Measurements from ENCODE around the gene TIGAR. TPM values are rescaled to one million over a fixed set of nuclear protein-coding genes. Genes with fewer than 3 reads are reported as not detected.

The TIGAR gene
- total and polyA plus RNA-seq, 2 experiments from 2014 or later = 9.3 to 23.6 TPM

DNA sequence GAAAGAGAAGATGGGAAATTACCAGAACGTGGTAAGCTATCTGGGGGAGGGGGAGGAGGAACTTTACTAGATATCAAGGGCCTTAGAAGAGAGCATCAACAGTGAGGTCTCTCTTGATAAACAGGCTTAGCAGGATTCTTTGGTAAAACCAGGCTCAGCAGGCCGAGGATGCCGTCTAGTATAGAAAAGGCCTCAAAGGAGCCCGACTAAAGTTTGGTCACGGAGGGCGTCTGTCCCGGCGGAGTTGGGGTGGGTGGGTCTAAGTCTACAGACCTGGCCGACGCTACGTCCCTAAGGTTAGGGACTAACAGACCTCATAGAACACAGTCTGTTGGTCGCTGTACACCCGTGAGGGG lies 538 bp upstream of the TIGAR start:
- Histone ChIP-seq H3K27me3 (replicated peaks; ENCODE audit: insufficient read depth) (no peaks in the 10 kb centered on the region), H3K27ac (peak overlapping the region; percentile 17; the same call in 1 of the 2 replicates), H3K9me2 (ENCODE audit: insufficient read depth) (no peaks in the 10 kb centered on the region), H3K4me2 (ENCODE audit: unreplicated experiment) (peak overlapping the region; percentile 41), H3K9me3 (ENCODE audit: low read depth) (no peaks in the 10 kb centered on the region), H3K36me3 (ENCODE audit: low read depth) (no peaks in the 10 kb centered on the region), H3K79me2 (ENCODE audit: insufficient read depth) (peaks cover 40% of the 10 kb centered on the region), H2AFZ (peak overlapping the region; percentile 96), H3K9ac (peak overlapping the region; percentile 63), H3K4me1 (ENCODE audit: insufficient read depth) (peaks cover 11% of the 10 kb centered on the region), H3F3A (ENCODE audit: insufficient read depth) (0 out of 2 replicates have a peak, but pooled peaks cover 3% of the 10 kb centered on the region), H3K4me3 (peak overlapping the region; percentile 89), H4K20me1 (ENCODE audit: insufficient read depth) (no peaks in the 10 kb centered on the region)
- DNase-seq = no peak
- 2 to 3% methylated on average over 11 to 13 of the region's 13 CpGs for WGBS, 2 experiments (ENCODE audit: low coverage in 1 of 2, low lambda C conversion rate in 2 of 2, missing lambda C conversion rate in 2 of 2)
- no peak for TF ChIP-seq EZH2phosphoT487 (IDR thresholded peaks at IDR 0.05; ENCODE audit: insufficient read depth, low read depth)
- no peak for TF ChIP-seq EZH2 (IDR thresholded peaks at IDR 0.05; ENCODE audit: insufficient read depth, poor library complexity, severe bottlenecking)
- in situ Hi-C loops (cut with MboI) = no loop called here

DNA sequence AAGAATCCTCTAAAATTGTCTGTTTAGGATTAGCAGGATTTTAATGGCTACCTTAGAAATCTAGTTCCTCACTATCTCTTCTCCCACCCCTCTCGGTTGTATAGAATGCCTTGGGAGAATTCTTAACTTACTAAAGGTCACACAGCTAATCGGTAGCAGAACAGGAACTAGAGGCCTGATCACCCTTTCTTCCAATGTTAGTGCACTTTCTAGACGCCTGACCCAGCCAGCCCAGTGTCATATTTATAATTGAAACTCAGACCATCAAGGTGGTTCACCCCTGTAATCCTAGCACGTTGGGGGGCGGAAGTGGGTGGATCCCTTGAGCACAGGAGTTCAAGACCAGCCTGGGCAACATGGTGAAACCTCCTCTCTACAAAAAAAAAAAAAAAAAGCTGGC lies 1.7 kb downstream of the TIGAR start:
- Histone ChIP-seq H2AFZ (no peak overlapping the region), H3K4me3 (no peak overlapping the region), H3K27me3 (replicated peaks; ENCODE audit: insufficient read depth) (no peaks in the 10 kb centered on the region), H3K27ac (no peak overlapping the region), H3F3A (ENCODE audit: insufficient read depth) (0 out of 2 replicates have a peak, but pooled peaks cover 3% of the 10 kb centered on the region), H3K9ac (no peak overlapping the region), H3K9me2 (ENCODE audit: insufficient read depth) (no peaks in the 10 kb centered on the region), H3K4me1 (ENCODE audit: insufficient read depth) (peaks cover 11% of the 10 kb centered on the region), H3K4me2 (ENCODE audit: unreplicated experiment) (peak overlapping the region; percentile 79), H4K20me1 (ENCODE audit: insufficient read depth) (no peaks in the 10 kb centered on the region), H3K36me3 (ENCODE audit: low read depth) (no peaks in the 10 kb centered on the region), H3K9me3 (ENCODE audit: low read depth) (no peaks in the 10 kb centered on the region), H3K79me2 (ENCODE audit: insufficient read depth) (peaks cover 62% of the 10 kb centered on the region)
- TF ChIP-seq EZH2 (IDR thresholded peaks at IDR 0.05; ENCODE audit: insufficient read depth, poor library complexity, severe bottlenecking) (no peak), EZH2phosphoT487 (IDR thresholded peaks at IDR 0.05; ENCODE audit: insufficient read depth, low read depth) (no peak)
- in situ Hi-C loops (cut with MboI) = no loop called here
- DNase-seq = no peak
- 87% methylated on average over 5 of the region's 5 CpGs for WGBS, 2 experiments (ENCODE audit: low coverage in 1 of 2, low lambda C conversion rate in 2 of 2, missing lambda C conversion rate in 2 of 2)

DNA sequence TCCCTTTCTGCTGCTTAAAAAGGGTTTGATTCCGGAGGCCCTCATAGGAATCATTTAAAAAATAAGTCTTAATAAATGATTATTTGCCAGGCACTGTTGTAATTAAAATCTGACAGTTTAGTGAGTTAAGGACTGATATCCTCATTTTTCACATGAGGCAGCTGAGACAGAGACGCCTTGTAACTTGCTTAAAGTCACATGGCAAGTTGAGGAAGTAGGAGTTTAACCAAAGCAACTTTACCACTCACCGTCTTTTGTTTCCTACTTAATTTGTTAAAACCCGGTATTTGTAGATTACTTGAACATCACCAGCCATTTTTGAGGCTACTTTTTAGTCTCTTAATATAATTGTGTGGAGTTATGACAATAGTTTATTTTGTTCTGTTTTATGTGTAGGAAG lies 2.4 kb downstream of the TIGAR start:
- Histone ChIP-seq H3F3A (ENCODE audit: insufficient read depth) (0 out of 2 replicates have a peak, but pooled peaks cover 3% of the 10 kb centered on the region), H3K9me2 (ENCODE audit: insufficient read depth) (no peaks in the 10 kb centered on the region), H3K4me1 (ENCODE audit: insufficient read depth) (peaks cover 11% of the 10 kb centered on the region), H2AFZ (no peak overlapping the region), H3K9me3 (ENCODE audit: low read depth) (no peaks in the 10 kb centered on the region), H3K79me2 (ENCODE audit: insufficient read depth) (peaks cover 69% of the 10 kb centered on the region), H3K4me2 (ENCODE audit: unreplicated experiment) (no peak overlapping the region), H3K36me3 (ENCODE audit: low read depth) (no peaks in the 10 kb centered on the region), H3K27me3 (replicated peaks; ENCODE audit: insufficient read depth) (no peaks in the 10 kb centered on the region), H4K20me1 (ENCODE audit: insufficient read depth) (no peaks in the 10 kb centered on the region), H3K27ac (no peak overlapping the region), H3K4me3 (no peak overlapping the region), H3K9ac (no peak overlapping the region)
- in situ Hi-C loops (cut with MboI) = no loop called here
- no peak for DNase-seq
- 96 to 100% methylated on average over 4 of the region's 4 CpGs for WGBS, 2 experiments (ENCODE audit: low coverage in 1 of 2, low lambda C conversion rate in 2 of 2, missing lambda C conversion rate in 2 of 2)
- no peak for TF ChIP-seq EZH2 (IDR thresholded peaks at IDR 0.05; ENCODE audit: insufficient read depth, poor library complexity, severe bottlenecking)
- no peak for TF ChIP-seq EZH2phosphoT487 (IDR thresholded peaks at IDR 0.05; ENCODE audit: insufficient read depth, low read depth)

DNA sequence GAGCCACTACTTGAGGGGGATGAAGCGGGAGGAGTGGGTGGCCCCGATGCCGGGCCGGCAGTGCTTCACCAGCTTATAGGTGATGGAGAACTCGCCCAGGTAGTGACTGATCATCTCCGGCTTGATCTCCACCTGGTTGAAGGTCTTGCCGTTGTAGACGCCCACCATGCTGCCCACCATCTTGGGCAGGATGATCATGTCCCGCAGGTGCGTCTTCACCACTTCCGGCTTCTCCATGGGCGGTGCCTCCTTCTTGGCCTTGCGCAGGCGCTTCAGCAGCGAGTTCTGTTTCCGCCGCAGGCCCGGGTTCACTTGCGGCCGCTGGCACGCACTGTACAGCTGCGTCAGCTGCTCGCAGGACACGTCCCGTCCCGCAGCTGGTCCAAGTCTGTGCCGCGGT lies 3.4 kb downstream of the TIGAR start:
- peaks cover 78% of the 10 kb centered on the region for H3K79me2 ChIP-seq (ENCODE audit: insufficient read depth)
- TF ChIP-seq EZH2phosphoT487 (IDR thresholded peaks at IDR 0.05; ENCODE audit: insufficient read depth, low read depth) = no peak
- TF ChIP-seq EZH2 (IDR thresholded peaks at IDR 0.05; ENCODE audit: insufficient read depth, poor library complexity, severe bottlenecking) = no peak
- H3F3A ChIP-seq (ENCODE audit: insufficient read depth) = 0 out of 2 replicates have a peak, but pooled peaks cover 3% of the 10 kb centered on the region
- no peaks in the 10 kb centered on the region for H3K9me2 ChIP-seq (ENCODE audit: insufficient read depth)
- peaks cover 11% of the 10 kb centered on the region for H3K4me1 ChIP-seq (ENCODE audit: insufficient read depth)
- H3K9ac ChIP-seq = no peak overlapping the region
- in situ Hi-C loops (cut with MboI) = no loop called here
- WGBS, 2 experiments (ENCODE audit: low coverage in 1 of 2, low lambda C conversion rate in 2 of 2, missing lambda C conversion rate in 2 of 2) = 97 to 99% methylated on average over 26 to 27 of the region's 28 CpGs
- no peak overlapping the region for H2AFZ ChIP-seq
- H4K20me1 ChIP-seq (ENCODE audit: insufficient read depth) = no peaks in the 10 kb centered on the region
- H3K4me3 ChIP-seq = no peak overlapping the region
- no peaks in the 10 kb centered on the region for H3K36me3 ChIP-seq (ENCODE audit: low read depth)
- H3K27ac ChIP-seq = no peak overlapping the region
- DNase-seq = no peak
- H3K4me2 ChIP-seq (ENCODE audit: unreplicated experiment) = no peak overlapping the region
- no peaks in the 10 kb centered on the region for H3K27me3 ChIP-seq (replicated peaks; ENCODE audit: insufficient read depth)
- H3K9me3 ChIP-seq (ENCODE audit: low read depth) = no peaks in the 10 kb centered on the region

DNA sequence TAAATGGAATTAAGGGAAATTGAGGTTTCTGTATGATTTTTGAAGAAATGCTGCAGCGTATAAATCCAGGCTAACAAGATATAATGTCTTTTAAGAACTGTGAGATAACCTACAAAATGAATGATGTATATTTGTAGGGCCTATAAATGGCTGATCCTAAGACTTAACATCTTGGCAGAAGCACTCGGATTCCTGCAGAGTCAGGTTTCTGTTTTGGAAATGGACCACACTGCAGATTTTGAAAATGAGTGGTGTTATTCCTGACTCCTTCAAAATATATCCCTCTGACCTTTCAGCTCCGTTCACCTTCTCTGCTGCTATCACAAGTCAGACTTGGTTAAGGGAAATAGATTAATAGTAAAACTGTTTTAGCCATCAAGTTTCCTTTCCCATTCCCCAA lies 5.0 kb downstream of the TIGAR start:
- no peak overlapping the region for H2AFZ ChIP-seq
- 86 to 89% methylated on average over 3 of the region's 3 CpGs for WGBS, 2 experiments (ENCODE audit: low coverage in 1 of 2, low lambda C conversion rate in 2 of 2, missing lambda C conversion rate in 2 of 2)
- no peaks in the 10 kb centered on the region for H4K20me1 ChIP-seq (ENCODE audit: insufficient read depth)
- no peaks in the 10 kb centered on the region for H3F3A ChIP-seq (ENCODE audit: insufficient read depth)
- no peaks in the 10 kb centered on the region for H3K9me3 ChIP-seq (ENCODE audit: low read depth)
- in situ Hi-C loops (cut with MboI) = no loop called here
- H3K79me2 ChIP-seq (ENCODE audit: insufficient read depth) = peaks cover 94% of the 10 kb centered on the region
- H3K27ac ChIP-seq = no peak overlapping the region
- H3K4me2 ChIP-seq (ENCODE audit: unreplicated experiment) = no peak overlapping the region
- TF ChIP-seq EZH2phosphoT487 (IDR thresholded peaks at IDR 0.05; ENCODE audit: insufficient read depth, low read depth) (no peak), EZH2 (IDR thresholded peaks at IDR 0.05; ENCODE audit: insufficient read depth, poor library complexity, severe bottlenecking) (no peak)
- H3K9ac ChIP-seq = no peak overlapping the region
- H3K9me2 ChIP-seq (ENCODE audit: insufficient read depth) = no peaks in the 10 kb centered on the region
- peaks cover 8% of the 10 kb centered on the region; the same call in 1 of the 2 replicates for H3K4me1 ChIP-seq (ENCODE audit: insufficient read depth)
- H3K4me3 ChIP-seq = no peak overlapping the region
- no peaks in the 10 kb centered on the region for H3K27me3 ChIP-seq (replicated peaks; ENCODE audit: insufficient read depth)
- H3K36me3 ChIP-seq (ENCODE audit: low read depth) = no peaks in the 10 kb centered on the region
- DNase-seq = no peak
